ENCODE data around the gene KPNA5. TPM values are rescaled to one million over a fixed set of nuclear protein-coding genes. Genes with fewer than 3 reads are reported as not detected.

Gene KPNA5
- total RNA-seq, 1 donor, result 53.0 TPM

- Histone ChIP-seq H3K27me3 (ENCODE audit: insufficient read depth, low read length) (peaks cover 2% of the 10 kb centered on the region), H3K9me3 (ENCODE audit: low read depth, low read length) (peaks cover 4% of the 10 kb centered on the region), H3K4me3 (ENCODE audit: low read length) (no peak overlapping the region), H3K4me1 (ENCODE audit: insufficient read depth, low read length) (no peaks in the 10 kb centered on the region)
These were observed 64.2 kb downstream of the KPNA5 start for GRCh38 chr6:116745176-116745575.

GRCh38 chr6:116761779-116762178, 80.8 kb downstream of the KPNA5 start:
- no peaks in the 10 kb centered on the region for H3K9me3 ChIP-seq (ENCODE audit: low read depth, low read length)
- peaks cover 13% of the 10 kb centered on the region for H3K4me1 ChIP-seq (ENCODE audit: insufficient read depth, low read length)
- no peak overlapping the region for H3K4me3 ChIP-seq (ENCODE audit: low read length)
- H3K27me3 ChIP-seq (ENCODE audit: insufficient read depth, low read length), result peaks cover 61% of the 10 kb centered on the region

- Histone ChIP-seq H3K9me3 (ENCODE audit: low read depth, low read length) (no peaks in the 10 kb centered on the region), H3K4me1 (ENCODE audit: insufficient read depth, low read length) (peaks cover 13% of the 10 kb centered on the region), H3K4me3 (ENCODE audit: low read length) (no peak overlapping the region), H3K27me3 (ENCODE audit: insufficient read depth, low read length) (peaks cover 65% of the 10 kb centered on the region)
These were observed 81.2 kb downstream of the KPNA5 start for GRCh38 chr6:116762235-116762634.

GRCh38 chr6:116763048-116763447, 82.0 kb downstream of the KPNA5 start:
- Histone ChIP-seq H3K27me3 (ENCODE audit: insufficient read depth, low read length) (peaks cover 71% of the 10 kb centered on the region), H3K4me1 (ENCODE audit: insufficient read depth, low read length) (peaks cover 13% of the 10 kb centered on the region), H3K9me3 (ENCODE audit: low read depth, low read length) (no peaks in the 10 kb centered on the region), H3K4me3 (ENCODE audit: low read length) (no peak overlapping the region)

- Histone ChIP-seq H3K4me3 (ENCODE audit: low read length) (no peak overlapping the region), H3K4me1 (ENCODE audit: insufficient read depth, low read length) (peaks cover 13% of the 10 kb centered on the region), H3K27me3 (ENCODE audit: insufficient read depth, low read length) (peaks cover 71% of the 10 kb centered on the region)
These were observed 83.1 kb downstream of the KPNA5 start for GRCh38 chr6:116763906-116764628.

GRCh38 chr6:116764629-116764960, 83.6 kb downstream of the KPNA5 start:
- H3K27me3 ChIP-seq (ENCODE audit: insufficient read depth, low read length), result peaks cover 71% of the 10 kb centered on the region
- H3K4me3 ChIP-seq (ENCODE audit: low read length), result no peak overlapping the region
- H3K9me3 ChIP-seq (ENCODE audit: low read depth, low read length), result no peaks in the 10 kb centered on the region
- peaks cover 13% of the 10 kb centered on the region for H3K4me1 ChIP-seq (ENCODE audit: insufficient read depth, low read length)

More at GRCh38 chr6:116763906-116764628, 83.1 kb downstream of the KPNA5 start:
- H3K9me3 ChIP-seq (ENCODE audit: low read depth, low read length), result no peaks in the 10 kb centered on the region

- Histone ChIP-seq H3K4me1 (ENCODE audit: insufficient read depth, low read length) (peaks cover 13% of the 10 kb centered on the region), H3K27me3 (ENCODE audit: insufficient read depth, low read length) (peaks cover 71% of the 10 kb centered on the region), H3K9me3 (ENCODE audit: low read depth, low read length) (no peaks in the 10 kb centered on the region), H3K4me3 (ENCODE audit: low read length) (no peak within 1 kb of the TSS)
These were observed 84.2 kb downstream of the KPNA5 start, which contains the start of gene FAM162B for GRCh38 chr6:116764961-116765841. Gene FAM162B (minus strand): TSS chr6:116765719. CDS start chr6:116765576, 143 bp downstream.

- Histone ChIP-seq H3K9me3 (ENCODE audit: low read depth, low read length) (no peaks in the 10 kb centered on the region), H3K4me3 (ENCODE audit: low read length) (no peak overlapping the region), H3K4me1 (ENCODE audit: insufficient read depth, low read length) (peaks cover 13% of the 10 kb centered on the region), H3K27me3 (ENCODE audit: insufficient read depth, low read length) (peaks cover 62% of the 10 kb centered on the region)
These were observed 85.6 kb downstream of the KPNA5 start for GRCh38 chr6:116766506-116767176.

GRCh38 chr6:116767715-116768114, 86.7 kb downstream of the KPNA5 start:
- no peaks in the 10 kb centered on the region for H3K9me3 ChIP-seq (ENCODE audit: low read depth, low read length)
- no peak overlapping the region for H3K4me3 ChIP-seq (ENCODE audit: low read length)
- H3K27me3 ChIP-seq (ENCODE audit: insufficient read depth, low read length), result peaks cover 51% of the 10 kb centered on the region
- peaks cover 13% of the 10 kb centered on the region for H3K4me1 ChIP-seq (ENCODE audit: insufficient read depth, low read length)

- peaks cover 4% of the 10 kb centered on the region for H3K27me3 ChIP-seq (ENCODE audit: insufficient read depth, low read length)
- no peak overlapping the region for H3K4me3 ChIP-seq (ENCODE audit: low read length)
- H3K9me3 ChIP-seq (ENCODE audit: low read depth, low read length), result no peaks in the 10 kb centered on the region
- no peaks in the 10 kb centered on the region for H3K4me1 ChIP-seq (ENCODE audit: insufficient read depth, low read length)
These were observed 91.4 kb downstream of the KPNA5 start for GRCh38 chr6:116772450-116772849.

GRCh38 chr6:116773886-116774285, 92.9 kb downstream of the KPNA5 start:
- no peaks in the 10 kb centered on the region for H3K27me3 ChIP-seq (ENCODE audit: insufficient read depth, low read length)
- H3K4me1 ChIP-seq (ENCODE audit: insufficient read depth, low read length), result no peaks in the 10 kb centered on the region
- H3K4me3 ChIP-seq (ENCODE audit: low read length), result no peak overlapping the region
- no peaks in the 10 kb centered on the region for H3K9me3 ChIP-seq (ENCODE audit: low read depth, low read length)

- Histone ChIP-seq H3K4me1 (ENCODE audit: insufficient read depth, low read length) (no peaks in the 10 kb centered on the region), H3K27me3 (ENCODE audit: insufficient read depth, low read length) (peaks cover 6% of the 10 kb centered on the region), H3K4me3 (ENCODE audit: low read length) (no peak overlapping the region), H3K9me3 (ENCODE audit: low read depth, low read length) (no peaks in the 10 kb centered on the region)
These were observed 98.7 kb downstream of the KPNA5 start for GRCh38 chr6:116779573-116780164.

GRCh38 chr6:116783852-116784251, 102.8 kb downstream of the KPNA5 start:
- H3K4me1 ChIP-seq (ENCODE audit: insufficient read depth, low read length), result no peaks in the 10 kb centered on the region
- H3K9me3 ChIP-seq (ENCODE audit: low read depth, low read length), result no peaks in the 10 kb centered on the region
- H3K4me3 ChIP-seq (ENCODE audit: low read length), result no peak overlapping the region
- H3K27me3 ChIP-seq (ENCODE audit: insufficient read depth, low read length), result peaks cover 6% of the 10 kb centered on the region
